Common myeloid progenitor, CD34-positive (primary cell): ENCODE measurements around the gene ADARB2.

Experiments
- CTCF ChIA-PET: fragments of 350-600 bp; sonication (Branson Sonifier 250); formaldehyde crosslinking; loops from one replicate; lab custom pipeline; 2021; ENCODE audit warnings: antibody characterized with exemption; lab: Charles Lee
- POLR2A ChIA-PET: fragments of 350-600 bp; sonication (Branson Sonifier 250); formaldehyde crosslinking; loops from one replicate; lab custom pipeline; 2021; ENCODE audit warnings: antibody characterized with exemption; lab: Charles Lee
- DNase-seq, 3 donors: peaks; one replicate each; pipeline versions ENCODE4 v3.0.0 to v3.0.0-alpha.2; 2013
- H3K27ac ChIP-seq, 2 experiments: 1 replicate in 1 of 2; 2 replicates in 1 of 2; pipeline ENCODE4 v1.7.0; 2013; ENCODE audit warnings: inconsistent platforms in 2 of 2, low read length in 2 of 2, mild to moderate bottlenecking in 2 of 2, low read depth in 1 of 2, moderate library complexity in 1 of 2; ENCODE audit not compliant: severe bottlenecking in 2 of 2, insufficient read depth in 1 of 2, poor library complexity in 1 of 2
- H3K27me3 ChIP-seq, 5 experiments: replicated peaks in 2 of 5; 1 replicate in 3 of 5; 2 replicates in 2 of 5; pipeline versions ENCODE4 v1.6.1 to v1.7.0; 2013; ENCODE audit warnings: low read length in 4 of 5, mild to moderate bottlenecking in 2 of 5, moderate library complexity in 2 of 5, inconsistent platforms in 1 of 5; ENCODE audit not compliant: insufficient read depth in 5 of 5, control insufficient read depth in 4 of 5
- H3K36me3 ChIP-seq, 4 experiments: 1 replicate in 2 of 4; 2 replicates in 2 of 4; pipeline versions ENCODE4 v1.6.1 to v1.7.0; 2013; ENCODE audit warnings: low read length in 3 of 4, control low read depth in 1 of 4, mild to moderate bottlenecking in 1 of 4; ENCODE audit not compliant: control insufficient read depth in 4 of 4, insufficient read depth in 4 of 4
- H3K4me1 ChIP-seq, 4 experiments: 1 replicate in 3 of 4; 2 replicates in 1 of 4; pipeline versions ENCODE4 v1.6.1 to v1.7.1; 2013; ENCODE audit warnings: low read length in 3 of 4, mild to moderate bottlenecking in 3 of 4, control low read depth in 1 of 4, inconsistent platforms in 1 of 4, moderate library complexity in 1 of 4; ENCODE audit not compliant: control insufficient read depth in 4 of 4, insufficient read depth in 4 of 4; ENCODE audit errors: control extremely low read depth in 1 of 4
- H3K4me3 ChIP-seq, 7 experiments: 1 replicate in 4 of 7; 2 replicates in 3 of 7; pipeline versions ENCODE4 v1.5.1 to v1.7.0; 2013; ENCODE audit warnings: mild to moderate bottlenecking in 7 of 7, low read length in 6 of 7, moderate library complexity in 6 of 7, inconsistent platforms in 2 of 7, low read depth in 2 of 7, control low read depth in 1 of 7; ENCODE audit not compliant: insufficient read depth in 4 of 7, control insufficient read depth in 1 of 7; ENCODE audit errors: extremely low read depth in 1 of 7
- H3K9me3 ChIP-seq, 5 experiments: 1 replicate in 4 of 5; 2 replicates in 1 of 5; pipeline versions ENCODE4 v1.6.1 to v1.7.1; 2013; ENCODE audit warnings: low read length in 4 of 5, mild to moderate bottlenecking in 2 of 5, inconsistent platforms in 1 of 5, low read depth in 1 of 5, moderate library complexity in 1 of 5; ENCODE audit not compliant: control insufficient read depth in 4 of 5, insufficient read depth in 2 of 5; ENCODE audit errors: control extremely low read depth in 1 of 5
- WGBS: methylation state at CpG from one replicate; pipeline ENCODE4 v1.1.5; 2013; ENCODE audit not compliant: insufficient coverage; 5-methylcytosine and 5-hydroxymethylcytosine counted together

Gene ADARB2

GRCh38 chr10:1746796-1747195 lies 9.5 kb upstream of the ADARB2 start:
- ChIA-PET POLR2A (no interaction called here), CTCF (interaction anchor here (1.1 to 1.6 kb wide), 2 partner anchors 11 to 15 kb away, joined by 4 read pairs; no protein-coding TSS in a partner anchor)
- peaks cover 0 to 24% (median 2%) of the 10 kb centered on the region in 5 experiments for H3K27me3 ChIP-seq
- WGBS = 99% methylated on average over 25 of the region's 25 CpGs
- no peak for DNase-seq
- H3K36me3 ChIP-seq = no peaks in the 10 kb centered on the region
- H3K4me1 ChIP-seq = no peaks in the 10 kb centered on the region
- no peak overlapping the region for H3K4me3 ChIP-seq
- H3K27ac ChIP-seq = no peak overlapping the region
- peaks cover 0 to 24% (median 5%) of the 10 kb centered on the region in 5 experiments for H3K9me3 ChIP-seq

GRCh38 chr10:1745780-1746456 lies 8.6 kb upstream of the ADARB2 start:
- H3K27ac ChIP-seq = no peak overlapping the region
- H3K9me3 ChIP-seq = peaks cover 0 to 22% (median 2%) of the 10 kb centered on the region in 5 experiments
- ChIA-PET CTCF (interaction anchor here (1.6 kb wide), 1 partner anchor 16 kb away, joined by 4 read pairs; no protein-coding TSS in a partner anchor), POLR2A (no interaction called here)
- 92% methylated on average over 7 of the region's 9 CpGs for WGBS
- no peak overlapping the region for H3K4me3 ChIP-seq
- H3K36me3 ChIP-seq = no peaks in the 10 kb centered on the region
- DNase-seq = no peak
- peaks cover 2 to 33% (median 4%) of the 10 kb centered on the region in 5 experiments for H3K27me3 ChIP-seq
- H3K4me1 ChIP-seq = no peaks in the 10 kb centered on the region

- Histone ChIP-seq H3K27me3 (peaks cover 3 to 47% (median 11%) of the 10 kb centered on the region in 5 experiments), H3K4me1 (no peaks in the 10 kb centered on the region), H3K4me3 (no peak overlapping the region), H3K9me3 (peaks cover 0 to 14% (median 0%) of the 10 kb centered on the region in 5 experiments), H3K36me3 (no peaks in the 10 kb centered on the region), H3K27ac (no peak overlapping the region)
- no peak for DNase-seq
- ChIA-PET POLR2A (no interaction called here), CTCF (no interaction called here)
- WGBS = 96% methylated on average over 11 of the region's 12 CpGs
Measured at GRCh38 chr10:1744524-1744923, 7.2 kb upstream of the ADARB2 start.

- Histone ChIP-seq H3K4me3 (no peak overlapping the region), H3K36me3 (no peaks in the 10 kb centered on the region), H3K9me3 (no peaks in the 10 kb centered on the region), H3K4me1 (no peaks in the 10 kb centered on the region), H3K27ac (no peak overlapping the region), H3K27me3 (peaks cover 10 to 60% (median 16%) of the 10 kb centered on the region in 5 experiments)
- ChIA-PET POLR2A (no interaction called here), CTCF (no interaction called here)
- 87% methylated on average over 9 of the region's 10 CpGs for WGBS
- DNase-seq = no peak
Measured at GRCh38 chr10:1743141-1743540, 5.8 kb upstream of the ADARB2 start.

GRCh38 chr10:1741450-1741849 lies 4.1 kb upstream of the ADARB2 start:
- ChIA-PET POLR2A (no interaction called here), CTCF (no interaction called here)
- Histone ChIP-seq H3K36me3 (no peaks in the 10 kb centered on the region), H3K27me3 (peaks cover 17 to 77% (median 27%) of the 10 kb centered on the region in 5 experiments), H3K4me3 (no peak overlapping the region), H3K4me1 (peaks cover under 1 to 14% (median 10%) of the 10 kb centered on the region in 4 experiments), H3K27ac (no peak overlapping the region), H3K9me3 (no peaks in the 10 kb centered on the region)
- DNase-seq = no peak
- no CpG with 5 or more reads among the region's 2 CpGs for whole genome bisulfite sequencing

GRCh38 chr10:1739751-1740150 lies 2.4 kb upstream of the ADARB2 start:
- DNase-seq = no peak
- no peak overlapping the region for H3K27ac ChIP-seq
- ChIA-PET CTCF (no interaction called here), POLR2A (no interaction called here)
- no peaks in the 10 kb centered on the region for H3K9me3 ChIP-seq
- H3K4me1 ChIP-seq = peaks cover 6 to 25% (median 17%) of the 10 kb centered on the region in 4 experiments
- 67% methylated on average over 8 of the region's 14 CpGs for WGBS
- H3K4me3 ChIP-seq = no peak overlapping the region
- H3K27me3 ChIP-seq = peaks cover 19 to 84% (median 42%) of the 10 kb centered on the region in 5 experiments
- no peaks in the 10 kb centered on the region for H3K36me3 ChIP-seq

- Histone ChIP-seq H3K27me3 (peaks cover 19 to 84% (median 47%) of the 10 kb centered on the region in 5 experiments), H3K4me3 (no peak overlapping the region), H3K36me3 (no peaks in the 10 kb centered on the region), H3K4me1 (peaks cover 6 to 25% (median 17%) of the 10 kb centered on the region in 4 experiments), H3K9me3 (no peaks in the 10 kb centered on the region), H3K27ac (no peak overlapping the region)
- POLR2A ChIA-PET = no interaction called here
- WGBS = 38% methylated on average over 4 of the region's 5 CpGs
- peak in 2 of 3 donors; percentile 38 to 46 for DNase-seq
- CTCF ChIA-PET = no interaction called here
Measured at GRCh38 chr10:1738950-1739349, 1.6 kb upstream of the ADARB2 start.
